Ishikawa (cell line): ENCODE data around the gene LRCOL1.

Experiments
- CEBPB ChIP-seq: IDR thresholded peaks from 2 replicates; pipeline ENCODE4 v1.6.1; 2012
- CREB1 ChIP-seq: IDR thresholded peaks from 2 replicates; pipeline ENCODE4 v1.6.1; 2012; ENCODE audit warnings: low read depth
- EGR1 ChIP-seq: IDR thresholded peaks from 2 replicates; pipeline ENCODE4 v1.6.1; 2012
- EP300 ChIP-seq: IDR thresholded peaks from 2 replicates; pipeline ENCODE4 v1.6.1; 2012; ENCODE audit warnings: borderline replicate concordance
- FOXM1 ChIP-seq: IDR thresholded peaks from 2 replicates; pipeline ENCODE4 v1.6.1; 2012; ENCODE audit warnings: low read depth, borderline replicate concordance
- NFIC ChIP-seq: IDR thresholded peaks from 2 replicates; pipeline ENCODE4 v1.6.1; 2012
- RAD21 ChIP-seq: IDR thresholded peaks from 2 replicates; pipeline ENCODE4 v1.6.1; 2012; ENCODE audit warnings: low read depth
- TAF1 ChIP-seq: IDR thresholded peaks from 2 replicates; pipeline ENCODE4 v1.6.1; 2012; ENCODE audit warnings: low read depth, mild to moderate bottlenecking
- TCF12 ChIP-seq: IDR thresholded peaks from 2 replicates; pipeline ENCODE4 v1.6.1; 2012; ENCODE audit warnings: low read depth
- TEAD4 ChIP-seq: IDR thresholded peaks from 2 replicates; pipeline ENCODE4 v1.6.1; 2012
- YY1 ChIP-seq: IDR thresholded peaks from 2 replicates; pipeline ENCODE4 v1.6.1; 2012; ENCODE audit warnings: low read depth
- ZBTB7A ChIP-seq: IDR thresholded peaks from 2 replicates; pipeline ENCODE4 v1.6.1; 2012; ENCODE audit warnings: low read depth
- TF ChIP-seq, protein P1 (sequence below): IDR thresholded peaks from 2 replicates; pipeline ENCODE4 v1.6.1; 2012
- TF ChIP-seq, protein P2 (sequence below): IDR thresholded peaks from 2 replicates; pipeline ENCODE4 v1.6.1; 2012
- TF ChIP-seq, protein P3 (sequence below): IDR thresholded peaks from 2 replicates; pipeline ENCODE4 v1.6.1; 2012; ENCODE audit warnings: low read depth, mild to moderate bottlenecking

Gene LRCOL1

DNA sequence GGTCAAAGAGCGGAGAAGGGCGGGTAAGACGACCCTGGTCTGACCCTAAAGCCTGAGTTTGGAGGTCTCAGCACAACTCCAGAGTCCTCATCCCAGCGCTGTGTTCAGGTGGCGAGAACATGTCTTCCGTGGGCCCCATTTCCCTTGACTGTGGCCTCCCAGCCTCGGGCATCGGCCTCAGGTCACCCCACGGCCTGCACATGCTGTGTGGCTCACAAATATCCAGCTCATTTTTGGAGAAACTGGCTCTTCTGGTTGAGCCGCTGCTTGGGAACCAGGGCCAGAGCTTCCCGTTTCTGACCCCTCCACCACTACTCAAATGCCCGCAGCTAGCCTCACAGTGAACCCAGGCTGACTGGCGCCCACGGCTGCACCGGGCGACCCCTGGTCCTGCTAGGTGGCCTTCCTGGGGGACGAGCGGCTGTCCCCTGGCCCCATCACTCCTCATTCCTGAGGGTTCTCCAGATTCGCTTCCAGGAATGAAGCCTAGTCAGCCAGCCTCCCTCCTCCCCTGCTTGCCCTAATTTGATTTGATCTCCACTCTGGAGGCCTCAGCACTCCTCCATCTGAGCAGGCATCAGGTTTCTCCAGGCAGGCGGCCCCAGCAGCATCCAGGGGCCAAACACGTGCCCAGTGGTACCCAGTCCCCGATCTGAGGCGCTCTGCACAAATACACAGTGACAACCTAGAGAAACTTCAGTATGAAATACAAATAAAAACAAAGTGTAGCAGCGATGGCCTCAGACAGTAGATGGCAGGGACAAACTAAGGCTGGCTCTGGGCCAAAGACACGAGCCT lies 12.9 kb upstream of the LRCOL1 start:
- TF ChIP-seq EGR1 = no peak
- peak; percentile 37; the same call in 1 of the 2 replicates for TF ChIP-seq NFIC

- TF ChIP-seq TEAD4 = no peak
Measured at GRCh38 chr12:132622437-132623071, 12.2 kb upstream of the LRCOL1 start.

GRCh38 chr12:132621657-132622435 lies 11.5 kb upstream of the LRCOL1 start:
- TF ChIP-seq, protein P1, sequence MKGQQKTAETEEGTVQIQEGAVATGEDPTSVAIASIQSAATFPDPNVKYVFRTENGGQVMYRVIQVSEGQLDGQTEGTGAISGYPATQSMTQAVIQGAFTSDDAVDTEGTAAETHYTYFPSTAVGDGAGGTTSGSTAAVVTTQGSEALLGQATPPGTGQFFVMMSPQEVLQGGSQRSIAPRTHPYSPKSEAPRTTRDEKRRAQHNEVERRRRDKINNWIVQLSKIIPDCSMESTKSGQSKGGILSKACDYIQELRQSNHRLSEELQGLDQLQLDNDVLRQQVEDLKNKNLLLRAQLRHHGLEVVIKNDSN = no peak
- TF ChIP-seq EP300 (no peak), RAD21 (no peak), CREB1 (no peak), TAF1 (no peak)

- TF ChIP-seq, protein P1 = no peak
- TF ChIP-seq TAF1 (no peak), TCF12 (no peak), FOXM1 (no peak), CREB1 (no peak), NFIC (no peak), TEAD4 (no peak), ZBTB7A (no peak), RAD21 (no peak), EP300 (no peak), CEBPB (no peak), YY1 (no peak), EGR1 (no peak)
- TF ChIP-seq, protein P2, sequence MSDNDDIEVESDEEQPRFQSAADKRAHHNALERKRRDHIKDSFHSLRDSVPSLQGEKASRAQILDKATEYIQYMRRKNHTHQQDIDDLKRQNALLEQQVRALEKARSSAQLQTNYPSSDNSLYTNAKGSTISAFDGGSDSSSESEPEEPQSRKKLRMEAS = no peak
- TF ChIP-seq, protein P3, sequence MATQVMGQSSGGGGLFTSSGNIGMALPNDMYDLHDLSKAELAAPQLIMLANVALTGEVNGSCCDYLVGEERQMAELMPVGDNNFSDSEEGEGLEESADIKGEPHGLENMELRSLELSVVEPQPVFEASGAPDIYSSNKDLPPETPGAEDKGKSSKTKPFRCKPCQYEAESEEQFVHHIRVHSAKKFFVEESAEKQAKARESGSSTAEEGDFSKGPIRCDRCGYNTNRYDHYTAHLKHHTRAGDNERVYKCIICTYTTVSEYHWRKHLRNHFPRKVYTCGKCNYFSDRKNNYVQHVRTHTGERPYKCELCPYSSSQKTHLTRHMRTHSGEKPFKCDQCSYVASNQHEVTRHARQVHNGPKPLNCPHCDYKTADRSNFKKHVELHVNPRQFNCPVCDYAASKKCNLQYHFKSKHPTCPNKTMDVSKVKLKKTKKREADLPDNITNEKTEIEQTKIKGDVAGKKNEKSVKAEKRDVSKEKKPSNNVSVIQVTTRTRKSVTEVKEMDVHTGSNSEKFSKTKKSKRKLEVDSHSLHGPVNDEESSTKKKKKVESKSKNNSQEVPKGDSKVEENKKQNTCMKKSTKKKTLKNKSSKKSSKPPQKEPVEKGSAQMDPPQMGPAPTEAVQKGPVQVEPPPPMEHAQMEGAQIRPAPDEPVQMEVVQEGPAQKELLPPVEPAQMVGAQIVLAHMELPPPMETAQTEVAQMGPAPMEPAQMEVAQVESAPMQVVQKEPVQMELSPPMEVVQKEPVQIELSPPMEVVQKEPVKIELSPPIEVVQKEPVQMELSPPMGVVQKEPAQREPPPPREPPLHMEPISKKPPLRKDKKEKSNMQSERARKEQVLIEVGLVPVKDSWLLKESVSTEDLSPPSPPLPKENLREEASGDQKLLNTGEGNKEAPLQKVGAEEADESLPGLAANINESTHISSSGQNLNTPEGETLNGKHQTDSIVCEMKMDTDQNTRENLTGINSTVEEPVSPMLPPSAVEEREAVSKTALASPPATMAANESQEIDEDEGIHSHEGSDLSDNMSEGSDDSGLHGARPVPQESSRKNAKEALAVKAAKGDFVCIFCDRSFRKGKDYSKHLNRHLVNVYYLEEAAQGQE = no peak
Measured at GRCh38 chr12:132620899-132621656, 10.7 kb upstream of the LRCOL1 start.

GRCh38 chr12:132620113-132620898 lies 9.9 kb upstream of the LRCOL1 start:
- TF ChIP-seq TCF12 (no peak), EP300 (no peak), CEBPB (no peak), EGR1 (no peak), NFIC (no peak), YY1 (no peak), RAD21 (no peak), ZBTB7A (no peak), CREB1 (no peak), FOXM1 (no peak), TEAD4 (no peak)
- TF ChIP-seq, protein P3 = no peak
- TF ChIP-seq, protein P2 = no peak
- TF ChIP-seq, protein P1 = no peak
